HG02852 (cell line): ENCODE data around the gene FKBP6.
"Not testable (repeated sequence)": the region's sequence is repeated elsewhere in the genome, so short reads cannot be mapped to it uniquely, and the experiment has no call there.

ENCODE experiments used
- ATAC-seq: cut with Tn5 transposase; IDR thresholded peaks from one replicate; pipeline ENCODE4 v1.9.1; 2021; ENCODE audit warnings: mild to moderate bottlenecking, moderate library complexity; ENCODE audit not compliant: unreplicated experiment

The FKBP6 gene, protein sequence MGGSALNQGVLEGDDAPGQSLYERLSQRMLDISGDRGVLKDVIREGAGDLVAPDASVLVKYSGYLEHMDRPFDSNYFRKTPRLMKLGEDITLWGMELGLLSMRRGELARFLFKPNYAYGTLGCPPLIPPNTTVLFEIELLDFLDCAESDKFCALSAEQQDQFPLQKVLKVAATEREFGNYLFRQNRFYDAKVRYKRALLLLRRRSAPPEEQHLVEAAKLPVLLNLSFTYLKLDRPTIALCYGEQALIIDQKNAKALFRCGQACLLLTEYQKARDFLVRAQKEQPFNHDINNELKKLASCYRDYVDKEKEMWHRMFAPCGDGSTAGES

DNA sequence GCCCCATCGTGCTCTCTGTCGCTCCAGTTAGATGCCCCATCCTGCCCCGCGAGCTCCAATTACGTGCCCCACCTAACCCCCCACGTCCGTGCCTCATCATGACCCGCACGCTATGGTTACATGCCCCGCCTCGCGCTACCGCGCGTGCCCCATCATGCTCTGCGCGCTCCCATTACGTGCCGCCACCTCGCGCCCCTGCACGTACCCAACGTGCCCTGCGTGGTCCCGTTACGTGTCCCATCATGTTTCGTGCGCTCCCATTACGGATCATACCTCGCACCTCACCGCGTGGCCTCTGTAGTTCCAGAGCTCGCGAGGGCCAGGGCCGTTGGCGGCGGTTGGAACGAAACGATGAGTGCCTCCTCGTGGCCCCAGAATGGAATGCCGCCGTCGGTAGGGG is at the start of gene FKBP6, which contains the start of gene TRIM50:
TSS of gene FKBP6 (plus strand) at position 240 of the 400 bp plus-strand sequence. CDS start 268 bp downstream, outside the sequence.
TSS of gene TRIM50 (minus strand) at position 161 of the 400 bp plus-strand sequence. CDS start 3,295 bp downstream, outside the sequence.
- ATAC-seq = not testable (repeated sequence)

DNA sequence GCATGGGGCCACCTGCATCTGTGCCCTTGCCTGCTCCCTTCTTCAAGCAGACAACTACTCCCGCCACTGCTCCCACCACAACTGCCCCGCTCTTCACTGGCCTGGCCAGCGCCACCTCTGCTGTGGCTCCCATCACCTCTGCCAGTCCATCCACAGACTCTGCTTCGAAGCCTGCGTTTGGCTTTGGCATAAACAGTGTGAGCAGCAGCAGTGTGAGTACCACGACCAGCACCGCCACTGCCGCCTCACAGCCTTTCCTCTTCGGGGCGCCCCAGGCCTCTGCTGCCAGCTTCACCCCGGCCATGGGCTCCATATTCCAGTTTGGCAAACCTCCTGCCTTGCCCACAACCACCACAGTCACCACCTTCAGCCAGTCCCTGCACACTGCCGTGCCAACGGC is 30.7 kb upstream of the FKBP6 start:
- not testable (repeated sequence) for ATAC-seq

DNA sequence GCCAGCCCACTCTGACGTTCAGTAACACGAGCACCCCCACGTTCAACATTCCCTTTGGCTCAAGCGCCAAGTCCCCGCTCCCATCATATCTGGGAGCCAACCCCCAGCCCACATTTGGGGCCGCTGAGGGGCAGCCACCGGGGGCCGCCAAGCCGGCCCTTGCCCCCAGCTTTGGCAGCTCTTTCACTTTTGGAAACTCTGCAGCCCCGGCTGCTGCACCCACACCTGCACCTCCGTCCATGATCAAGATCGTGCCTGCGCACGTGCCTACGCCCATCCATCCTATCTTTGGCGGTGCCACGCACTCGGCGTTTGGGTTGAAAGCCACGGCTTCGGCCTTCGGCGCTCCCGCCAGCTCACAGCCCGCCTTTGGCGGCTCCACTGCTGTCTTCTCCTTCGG is 30.3 kb upstream of the FKBP6 start:
- not testable (repeated sequence) for ATAC-seq

DNA sequence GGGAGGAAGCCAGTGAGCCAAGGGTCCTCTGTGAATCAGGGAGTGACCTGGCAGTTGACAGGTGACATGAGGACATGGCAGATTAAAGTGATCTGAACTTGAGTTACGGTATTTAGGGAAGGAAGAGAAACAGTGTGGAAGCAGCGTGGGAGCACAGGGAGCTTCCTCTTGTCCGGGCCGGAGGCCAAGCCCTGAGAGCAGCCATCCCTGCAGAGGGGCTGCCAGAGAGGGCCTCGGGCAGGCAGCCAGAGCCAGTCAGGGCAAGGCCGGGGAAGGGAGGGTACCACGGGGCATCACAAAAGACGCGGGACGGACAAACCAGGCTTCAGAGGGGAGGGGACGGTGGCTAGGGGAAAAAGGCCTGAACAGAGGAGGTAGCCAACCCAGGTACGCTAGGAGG is 28.1 kb upstream of the FKBP6 start:
- ATAC-seq = not testable (repeated sequence)

DNA sequence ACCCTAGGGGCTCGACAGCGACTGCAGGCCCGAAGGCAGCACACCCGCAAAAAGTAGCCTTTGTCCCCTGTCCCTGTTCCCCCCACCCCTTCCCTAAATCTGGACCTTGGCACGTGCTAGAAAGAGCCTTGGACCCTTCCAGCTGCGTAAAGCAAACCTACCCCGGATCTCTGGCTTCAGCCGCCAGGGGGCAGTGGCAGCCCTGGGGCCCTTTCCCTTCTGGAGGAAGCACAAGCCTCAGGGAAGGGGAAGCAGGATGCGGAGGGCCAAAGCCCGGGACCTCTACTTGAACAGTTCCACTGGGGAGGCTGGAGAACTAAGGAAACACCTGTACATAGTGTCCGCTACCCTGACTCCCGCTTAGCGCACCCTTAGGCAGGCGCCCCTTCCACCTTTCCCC is 26.9 kb upstream of the FKBP6 start:
- ATAC-seq = not testable (repeated sequence)

DNA sequence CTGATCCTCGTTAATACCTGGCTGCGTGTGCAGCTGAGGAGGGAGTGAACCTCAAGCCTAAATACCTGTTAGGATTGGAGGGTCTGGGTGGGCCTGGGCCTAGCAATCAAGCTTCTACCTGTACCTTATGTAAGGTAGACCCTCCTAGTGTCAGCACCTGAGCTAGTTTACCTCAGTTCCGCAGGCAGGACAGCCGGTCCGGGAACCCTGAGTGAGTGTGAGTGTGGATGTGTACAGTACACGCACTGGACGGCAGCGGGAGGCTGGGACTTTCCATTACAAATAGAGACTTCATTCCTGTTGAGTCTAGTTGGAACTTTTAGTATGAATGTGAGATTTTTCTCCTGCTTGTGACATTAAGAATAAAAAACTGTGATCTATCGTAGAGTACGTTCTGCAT is 25.1 kb upstream of the FKBP6 start:
- not testable (repeated sequence) for ATAC-seq

DNA sequence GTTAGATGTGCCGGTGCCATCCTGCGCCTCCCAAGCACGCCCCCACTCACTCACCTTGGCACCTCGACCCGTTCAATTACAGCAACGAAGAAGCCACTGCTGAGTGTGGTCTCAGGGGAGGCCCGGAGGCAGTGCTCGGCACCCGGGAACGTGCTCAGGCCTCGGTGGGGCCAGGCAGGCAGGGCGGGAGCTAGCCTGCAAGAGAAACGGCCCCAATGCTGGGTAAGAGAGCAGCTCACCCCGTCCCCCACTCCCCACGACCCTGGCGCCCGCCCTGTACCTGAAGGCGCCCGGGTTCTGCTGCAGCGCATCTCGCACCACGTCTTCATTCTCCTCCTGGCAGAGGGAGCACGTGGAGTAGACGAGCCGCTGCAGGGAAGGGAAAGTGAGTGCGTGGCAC is 24.4 kb upstream of the FKBP6 start:
- ATAC-seq = no peak

DNA sequence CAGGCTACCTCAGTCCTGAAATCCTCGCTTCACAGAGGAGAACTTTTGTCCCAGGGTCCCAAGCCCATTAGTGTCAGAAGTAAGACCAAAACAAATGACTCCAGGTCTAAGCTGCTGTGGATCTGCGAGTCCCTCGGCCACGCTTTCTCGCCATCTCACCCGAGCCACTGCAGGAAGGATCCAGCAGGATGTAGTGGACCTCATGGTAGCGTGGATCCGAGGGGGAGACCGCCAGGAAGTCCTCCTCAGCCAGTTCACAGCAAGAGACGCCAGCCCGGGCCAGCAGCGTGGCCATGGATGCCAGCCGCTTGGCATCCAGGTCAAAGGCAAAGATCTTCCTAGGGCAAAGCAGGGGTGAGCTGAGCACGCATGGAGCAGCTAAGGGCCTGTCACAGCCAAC is 23.9 kb upstream of the FKBP6 start:
- ATAC-seq = no peak

DNA sequence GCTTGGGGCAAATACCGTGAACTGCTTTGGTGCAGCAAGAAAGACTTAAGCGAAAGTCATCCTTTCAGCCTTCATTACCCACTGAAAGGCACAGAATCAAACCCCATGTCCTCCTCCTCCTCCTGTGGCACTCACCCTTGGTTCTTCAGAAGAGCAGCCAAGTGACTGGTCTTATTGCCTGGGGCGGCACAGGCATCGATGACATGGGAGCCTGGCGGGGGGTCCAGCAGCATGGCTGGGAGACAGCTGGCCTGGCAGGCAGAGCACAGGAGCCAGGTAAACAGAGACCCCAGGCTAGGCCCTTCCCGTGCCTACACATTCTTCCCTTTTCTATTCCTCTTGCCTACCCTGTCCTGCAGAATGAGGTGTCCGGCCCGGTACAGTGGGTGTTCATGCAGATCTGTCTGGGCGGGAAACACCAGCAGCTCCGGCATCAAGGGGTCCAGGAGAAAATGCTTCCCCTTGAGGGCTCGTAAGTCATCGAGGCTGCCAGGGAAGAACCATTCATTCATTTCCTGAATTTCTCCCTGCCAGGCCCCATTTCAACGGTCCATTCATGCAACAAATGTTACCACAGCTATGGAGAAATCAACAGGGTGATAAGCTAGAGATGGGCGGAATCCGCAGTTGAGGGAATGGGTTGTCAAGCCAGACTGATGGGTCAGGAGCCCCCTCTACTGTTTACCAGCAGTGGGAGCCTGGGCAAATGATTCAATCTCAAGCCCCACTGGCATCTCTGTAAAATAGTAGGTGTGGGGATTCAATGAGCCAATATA is 23.2 kb upstream of the FKBP6 start:
- not testable (repeated sequence) for ATAC-seq

DNA sequence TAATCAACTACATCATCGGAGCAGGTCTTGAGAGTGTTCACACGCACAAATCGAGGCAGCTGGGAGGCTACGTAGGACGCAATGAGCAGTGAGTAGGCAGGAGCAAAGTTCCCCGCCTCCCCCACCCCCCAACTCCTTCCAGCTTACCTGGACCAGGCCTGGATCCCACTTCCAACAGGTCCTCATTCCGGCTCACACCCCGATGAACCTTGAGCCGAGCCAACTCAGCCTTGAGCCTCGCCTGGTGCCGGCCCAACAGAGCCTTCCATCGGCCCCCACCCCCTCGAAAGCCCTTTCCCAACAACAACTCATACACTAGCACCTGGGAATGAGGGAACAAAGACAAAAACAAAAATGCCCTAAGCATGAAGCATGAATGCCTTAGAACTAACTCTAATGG is 20.5 kb upstream of the FKBP6 start:
- no peak for ATAC-seq

DNA sequence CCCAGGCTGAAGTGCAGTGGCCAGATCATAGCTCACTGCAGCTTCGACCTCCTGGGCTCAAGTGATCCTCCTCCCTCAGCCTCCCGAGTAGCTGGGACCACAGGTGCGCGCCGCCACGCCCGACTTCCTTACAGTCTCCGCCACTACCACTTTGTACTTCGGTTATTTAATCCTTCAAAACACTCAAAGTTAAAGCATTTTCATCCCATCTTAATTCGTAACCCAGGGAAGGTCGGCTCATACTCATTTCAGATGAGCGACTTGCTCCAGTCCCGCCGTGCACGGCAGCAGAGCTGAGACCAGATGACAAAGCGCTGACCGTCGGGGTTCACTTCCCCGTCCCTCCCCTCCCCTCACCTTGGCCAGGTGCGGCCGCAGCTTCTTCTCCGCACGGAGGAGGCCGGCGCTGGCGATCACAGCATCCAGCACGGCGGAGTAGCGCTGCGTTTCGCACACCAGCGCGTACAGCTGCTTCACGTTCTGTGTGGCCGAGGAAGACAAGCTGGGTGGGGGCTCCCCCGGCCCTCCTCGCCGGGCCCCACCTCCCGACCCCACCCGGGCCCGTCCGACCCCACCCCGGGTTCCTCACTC is 19.8 kb upstream of the FKBP6 start:
- peak; percentile 39 for ATAC-seq

DNA sequence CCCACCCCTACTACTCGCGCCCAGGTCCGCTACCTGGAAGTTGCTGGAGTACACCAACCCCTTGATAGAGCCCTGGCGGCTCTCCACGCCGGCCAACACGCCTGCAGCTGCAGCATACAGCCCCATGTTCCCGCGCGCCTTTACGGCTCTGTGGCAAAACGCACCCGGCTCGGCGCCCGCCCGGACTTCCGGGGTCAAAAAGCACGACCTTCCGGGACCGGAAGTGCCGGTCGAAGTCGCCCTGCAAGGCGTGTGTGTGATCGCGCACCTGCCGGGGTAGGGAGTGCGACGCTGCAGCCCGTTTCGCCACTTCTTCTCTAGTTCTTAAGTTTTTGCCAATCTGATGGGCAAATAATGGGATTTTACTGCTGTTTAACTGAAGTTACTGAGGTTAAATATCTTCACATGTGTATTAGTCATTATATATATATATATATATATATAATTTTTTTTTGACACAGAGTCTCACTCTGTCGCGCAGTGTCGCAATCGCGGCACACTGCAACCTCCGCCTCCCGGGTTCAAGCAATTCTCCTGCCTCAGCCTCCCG is 19.2 kb upstream of the FKBP6 start, which contains the start of gene NSUN5:
TSS of gene NSUN5 (minus strand) at position 162 of the 550 bp plus-strand sequence. CDS start at position 126, 36 bp downstream.
- peak; percentile 89 for ATAC-seq

DNA sequence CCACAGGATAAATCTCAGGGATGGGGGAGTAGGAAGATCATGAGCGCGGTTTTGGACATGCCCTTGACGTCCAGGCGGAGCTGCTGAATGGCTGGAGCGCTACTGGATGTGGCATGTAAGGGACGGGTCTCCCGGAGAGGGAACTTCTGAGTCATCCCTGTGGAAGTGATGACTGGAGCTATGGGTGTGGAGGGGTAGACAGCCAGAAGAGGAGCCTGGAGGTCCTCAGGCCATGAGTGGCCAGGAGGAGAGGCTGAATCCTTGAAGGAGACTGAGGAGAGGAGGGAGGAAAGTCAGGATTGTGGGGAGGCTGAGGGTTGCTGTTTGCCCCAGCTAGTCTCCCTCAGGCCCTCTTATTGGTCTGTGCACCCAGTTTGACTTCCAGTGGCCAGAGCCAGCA is 16.5 kb upstream of the FKBP6 start:
- not testable (repeated sequence) for ATAC-seq

DNA sequence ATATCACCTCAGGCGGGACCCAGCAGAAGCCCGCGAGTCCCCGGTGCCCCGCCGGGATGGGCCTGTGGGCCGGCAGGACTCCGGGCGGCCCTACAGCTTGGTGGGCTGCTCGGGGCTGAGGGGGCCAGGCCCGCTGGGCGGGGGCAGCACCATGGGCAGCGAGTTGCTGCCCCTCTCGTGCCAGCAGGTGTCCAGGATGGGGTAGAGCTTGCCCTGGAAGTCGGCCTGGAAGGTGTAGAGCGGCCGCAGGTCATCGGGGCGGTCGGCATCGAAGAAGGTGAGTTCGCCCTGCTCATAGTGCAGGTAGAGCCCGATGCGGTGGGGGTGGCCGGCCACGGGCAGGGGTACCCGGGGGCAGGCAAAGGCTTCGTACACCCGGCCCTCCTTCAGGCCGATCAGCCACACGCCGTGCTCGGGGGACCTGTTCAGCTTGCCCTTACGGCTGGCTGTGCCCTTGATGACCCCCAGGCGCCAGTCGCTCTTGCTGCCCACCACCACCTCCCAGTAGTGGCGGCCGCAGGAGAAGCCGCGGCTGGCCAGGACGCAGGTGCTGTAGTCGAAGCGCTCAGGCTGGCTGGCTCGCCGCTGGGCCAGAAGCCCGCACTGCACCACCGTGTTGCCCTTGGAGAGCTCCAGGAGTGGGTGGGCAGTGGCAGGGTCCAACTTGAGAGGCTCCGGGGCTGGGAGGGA is 15.0 kb upstream of the FKBP6 start:
- ATAC-seq = no peak

DNA sequence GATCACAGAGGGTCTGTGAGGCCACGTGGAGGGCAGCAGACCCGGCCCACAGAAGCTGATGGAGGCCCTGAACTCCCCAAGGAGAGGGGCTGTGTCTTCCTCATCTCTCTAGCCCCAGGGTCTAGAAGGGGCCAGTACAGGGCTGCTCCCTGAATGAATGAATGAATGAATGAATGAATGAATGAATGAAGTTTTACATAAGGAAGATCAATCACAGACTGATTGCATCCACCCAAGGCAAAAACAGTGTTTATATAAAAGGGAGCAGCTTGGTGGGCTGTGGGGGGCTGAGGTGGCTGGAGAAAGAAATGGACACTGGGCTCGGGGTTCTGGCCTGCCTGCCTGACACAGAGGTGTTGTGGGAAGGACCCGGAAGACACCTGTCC is 14.4 kb upstream of the FKBP6 start:
- no peak for ATAC-seq

DNA sequence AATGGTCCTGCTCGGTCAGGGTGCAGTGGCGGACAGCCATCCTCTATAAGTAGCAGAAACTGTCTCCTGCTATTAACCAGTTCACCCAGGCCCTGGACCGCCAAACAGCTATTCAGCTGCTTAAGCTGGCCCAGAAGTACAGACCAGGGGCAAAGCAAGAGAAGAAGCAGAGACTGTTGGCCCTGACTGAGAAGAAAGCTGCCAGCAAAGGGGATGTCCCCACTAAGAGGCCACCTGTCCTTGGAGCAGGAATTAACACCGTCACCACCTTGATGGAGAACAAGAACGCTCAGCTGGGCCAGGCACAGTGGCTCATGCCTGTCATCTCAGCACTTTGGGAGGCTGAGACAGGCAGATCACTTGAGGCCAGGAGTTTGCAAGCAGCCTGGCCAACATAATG is 13.7 kb upstream of the FKBP6 start:
- no peak for ATAC-seq

DNA sequence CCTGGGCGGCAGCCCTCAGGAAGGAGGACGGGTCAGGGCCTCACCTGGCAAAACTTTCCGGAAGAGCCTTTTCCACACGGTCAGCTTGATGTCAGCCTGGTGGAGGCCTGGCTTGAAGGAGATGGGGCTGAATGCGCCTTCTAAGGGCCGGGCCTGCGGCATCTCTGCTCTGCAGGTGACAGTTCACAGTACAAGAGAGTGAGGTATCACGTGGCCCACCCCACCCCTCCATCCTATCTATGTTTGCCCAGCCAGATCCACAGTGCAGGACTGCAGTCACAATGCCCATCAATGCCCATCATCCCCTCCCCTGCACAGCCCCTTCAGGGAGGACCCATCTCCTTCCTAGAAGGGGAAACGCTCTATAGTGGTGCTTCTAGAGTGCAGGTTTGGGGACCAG is 11.4 kb upstream of the FKBP6 start:
- no peak for ATAC-seq

DNA sequence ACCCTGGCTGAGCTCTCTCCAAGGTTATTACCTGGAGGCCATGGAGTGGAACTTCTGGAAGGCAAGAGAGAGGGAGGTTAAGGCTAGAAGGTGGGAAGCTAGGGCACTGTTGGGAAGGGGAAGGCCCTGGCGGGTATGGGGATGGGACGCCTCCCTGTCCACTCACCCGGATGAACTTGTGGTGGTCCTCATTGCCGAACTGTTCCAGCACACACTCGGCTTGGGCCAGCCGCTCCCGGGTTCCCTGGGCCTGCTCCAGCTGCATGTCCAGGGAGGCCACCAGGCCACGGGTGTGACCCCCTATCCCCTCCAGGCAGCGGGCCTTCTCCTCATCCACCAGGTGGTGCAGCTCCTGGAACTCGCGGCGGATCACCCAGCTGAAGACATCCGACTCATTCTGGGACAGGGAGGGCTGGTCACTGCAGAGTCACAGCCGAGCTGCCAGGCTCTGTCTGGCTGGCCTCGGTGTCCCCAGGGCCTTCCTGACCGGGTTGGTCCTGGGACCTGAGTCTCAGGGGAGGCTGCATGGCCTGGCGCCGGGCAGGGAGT is 9.2 kb upstream of the FKBP6 start:
- ATAC-seq = not testable (repeated sequence)

DNA sequence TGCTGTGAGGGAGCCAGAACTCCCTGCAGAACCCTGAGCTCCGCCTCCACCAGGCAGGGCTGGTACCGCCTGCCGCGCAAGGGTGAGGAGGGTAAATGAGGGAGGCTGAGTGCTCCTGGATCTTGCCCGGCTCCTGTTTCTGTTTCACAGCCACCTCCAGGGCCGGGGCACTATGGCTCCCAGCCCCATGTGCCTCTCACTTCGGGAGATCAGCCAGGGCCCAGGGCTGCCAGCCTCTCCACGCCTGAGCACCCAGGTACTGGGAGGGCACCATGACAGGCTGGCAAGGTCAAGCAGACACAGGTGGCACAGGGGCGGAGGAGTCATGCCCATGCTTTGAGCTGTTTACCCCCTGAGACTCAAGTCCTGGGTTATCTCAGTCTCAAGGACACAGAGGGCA is 8.4 kb upstream of the FKBP6 start:
- ATAC-seq = not testable (repeated sequence)

DNA sequence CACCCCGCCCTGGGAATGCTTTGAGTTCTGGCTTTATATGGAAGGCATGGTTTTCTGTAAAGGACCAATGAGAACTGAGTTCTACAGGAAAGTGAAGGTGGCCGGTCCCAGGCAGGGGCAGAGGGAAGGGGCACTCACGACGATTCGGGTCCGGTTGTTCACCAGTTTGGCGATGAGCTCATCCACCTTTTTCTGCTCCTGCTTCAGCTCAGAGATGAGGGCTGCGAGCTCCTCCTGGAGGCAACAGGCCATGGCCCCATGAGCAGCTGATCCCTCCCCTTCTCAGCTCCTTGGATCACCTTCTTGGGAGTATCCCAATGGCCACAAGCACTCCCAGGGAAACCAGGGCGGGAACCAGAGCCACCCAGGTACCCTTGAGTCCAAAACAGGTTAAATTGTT is 8.0 kb upstream of the FKBP6 start:
- not testable (repeated sequence) for ATAC-seq
